Measurements from ENCODE around the gene LAMB3. TPM values are rescaled to one million over a fixed set of nuclear protein-coding genes. Genes with fewer than 3 reads are reported as not detected.
A peak's percentile ranks its signal among the peaks of the same experiment; 100 is the strongest.
"Not testable (repeated sequence)": the region's sequence is repeated elsewhere in the genome, so short reads cannot be mapped to it uniquely, and the experiment has no call there.

The LAMB3 gene
- total RNA-seq = 10 to 100 TPM; 43.7 to 92.8 TPM

DNA sequence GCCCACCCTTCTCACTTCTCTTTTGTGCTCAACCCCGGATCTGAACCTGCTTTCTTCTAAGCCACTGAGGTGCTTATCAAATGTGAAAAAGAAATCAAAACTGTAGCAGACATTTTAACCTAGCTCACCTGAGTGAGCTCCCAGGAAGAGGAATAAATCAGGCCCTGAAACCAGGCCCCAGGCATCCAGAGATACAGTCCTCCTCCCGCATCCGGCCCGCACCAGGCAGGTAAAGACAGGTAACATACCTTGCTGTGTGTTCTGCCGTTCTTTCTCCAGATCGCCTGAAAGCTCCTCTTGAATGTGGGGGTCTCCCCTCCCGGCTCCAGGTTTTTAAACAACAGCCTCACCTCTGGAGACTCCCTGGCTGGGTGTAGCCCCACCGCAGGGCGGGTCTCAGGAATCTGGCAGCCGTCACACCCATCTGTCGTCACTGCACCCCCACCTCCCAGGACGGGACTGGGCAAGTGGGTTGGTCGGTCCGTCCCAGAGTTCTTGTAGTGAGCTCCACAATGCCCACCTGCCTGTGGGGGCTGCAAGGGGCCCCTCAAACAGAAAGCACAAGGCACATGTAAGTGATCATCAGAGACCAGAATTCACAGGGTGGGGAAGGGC is at the start of gene LAMB3:
TSS of gene LAMB3 (minus strand) at position 305 of the 615 bp plus-strand sequence. CDS start 1,481 bp downstream, outside the sequence.
- Histone ChIP-seq H3K27me3 (replicated peaks; ENCODE audit: insufficient read depth) (no peaks in the 10 kb centered on the region), H3K4me1 (replicated peaks) (no peaks in the 10 kb centered on the region), H3K27ac (peak within 1 kb of the TSS; percentile 76 to 79), H3K36me3 (no peaks in the 10 kb centered on the region), H3K4me3 (peak within 1 kb of the TSS; percentile 4 to 19), H3K9me3 (no peaks in the 10 kb centered on the region)
- TF ChIP-seq POLR2AphosphoS5 (IDR thresholded peaks at IDR 0.05) (peak; percentile 58), POLR2A (IDR thresholded peaks at IDR 0.05) (peak; percentile 70)
- TF ChIP-seq, protein P1, sequence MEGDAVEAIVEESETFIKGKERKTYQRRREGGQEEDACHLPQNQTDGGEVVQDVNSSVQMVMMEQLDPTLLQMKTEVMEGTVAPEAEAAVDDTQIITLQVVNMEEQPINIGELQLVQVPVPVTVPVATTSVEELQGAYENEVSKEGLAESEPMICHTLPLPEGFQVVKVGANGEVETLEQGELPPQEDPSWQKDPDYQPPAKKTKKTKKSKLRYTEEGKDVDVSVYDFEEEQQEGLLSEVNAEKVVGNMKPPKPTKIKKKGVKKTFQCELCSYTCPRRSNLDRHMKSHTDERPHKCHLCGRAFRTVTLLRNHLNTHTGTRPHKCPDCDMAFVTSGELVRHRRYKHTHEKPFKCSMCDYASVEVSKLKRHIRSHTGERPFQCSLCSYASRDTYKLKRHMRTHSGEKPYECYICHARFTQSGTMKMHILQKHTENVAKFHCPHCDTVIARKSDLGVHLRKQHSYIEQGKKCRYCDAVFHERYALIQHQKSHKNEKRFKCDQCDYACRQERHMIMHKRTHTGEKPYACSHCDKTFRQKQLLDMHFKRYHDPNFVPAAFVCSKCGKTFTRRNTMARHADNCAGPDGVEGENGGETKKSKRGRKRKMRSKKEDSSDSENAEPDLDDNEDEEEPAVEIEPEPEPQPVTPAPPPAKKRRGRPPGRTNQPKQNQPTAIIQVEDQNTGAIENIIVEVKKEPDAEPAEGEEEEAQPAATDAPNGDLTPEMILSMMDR (IDR thresholded peaks at IDR 0.05) = no peak
- intact Hi-C loops (cut with DNase I) = no loop called here
- WGBS = 46% methylated on average over 13 of the region's 14 CpGs
- DNase-seq (ENCODE audit: low spot score) = peak; percentile 79

- DNase-seq (ENCODE audit: low spot score); intact Hi-C loops (cut with DNase I); H3K9me3 ChIP-seq; H3K4me1 ChIP-seq (replicated peaks); H3K36me3 ChIP-seq; H3K27me3 ChIP-seq (replicated peaks; ENCODE audit: insufficient read depth); H3K4me3 ChIP-seq; H3K27ac ChIP-seq: not testable (repeated sequence)
These were observed 48.5 kb upstream of the LAMB3 start for GRCh38 chr1:209700686-209701085.

- H3K4me1 ChIP-seq (replicated peaks) = no peaks in the 10 kb centered on the region
- H3K27me3 ChIP-seq (replicated peaks; ENCODE audit: insufficient read depth) = no peaks in the 10 kb centered on the region
- H3K4me3 ChIP-seq = no peak overlapping the region
- TF ChIP-seq, protein P1 (IDR thresholded peaks at IDR 0.05) = no peak
- TF ChIP-seq POLR2AphosphoS5 (IDR thresholded peaks at IDR 0.05) = no peak
- TF ChIP-seq POLR2A (IDR thresholded peaks at IDR 0.05) = no peak
- no peaks in the 10 kb centered on the region for H3K36me3 ChIP-seq
- H3K9me3 ChIP-seq = no peaks in the 10 kb centered on the region
- 90% methylated on average over 3 of the region's 3 CpGs for WGBS
- intact Hi-C loops (cut with DNase I) = no loop called here
- no peak overlapping the region for H3K27ac ChIP-seq
- no peak for DNase-seq (ENCODE audit: low spot score)
These were observed 44.9 kb upstream of the LAMB3 start for GRCh38 chr1:209697126-209697525.

DNA sequence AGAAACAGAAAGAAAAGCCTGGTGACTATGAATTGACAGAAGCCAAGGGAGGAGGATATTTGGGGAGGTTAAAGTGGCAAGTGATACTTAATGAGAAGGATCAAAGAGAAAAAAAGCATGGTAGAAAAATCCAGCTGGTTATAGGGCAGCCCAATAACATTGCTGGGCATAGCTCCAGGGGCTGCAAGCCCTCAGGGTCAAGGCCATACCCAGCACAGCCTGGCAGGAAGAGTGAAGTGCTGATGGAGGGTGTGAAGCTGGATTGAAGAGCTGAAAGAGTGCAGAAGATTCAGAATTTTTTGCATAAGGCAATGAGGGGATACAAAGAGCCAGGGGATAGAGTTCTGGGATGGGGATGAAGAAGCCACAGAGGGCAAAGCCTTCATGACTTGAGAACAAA is 44.4 kb upstream of the LAMB3 start:
- Histone ChIP-seq H3K36me3 (no peaks in the 10 kb centered on the region), H3K9me3 (no peaks in the 10 kb centered on the region), H3K27me3 (replicated peaks; ENCODE audit: insufficient read depth) (no peaks in the 10 kb centered on the region), H3K27ac (no peak overlapping the region), H3K4me1 (replicated peaks) (no peaks in the 10 kb centered on the region), H3K4me3 (no peak overlapping the region)
- intact Hi-C loops (cut with DNase I) = no loop called here
- TF ChIP-seq POLR2AphosphoS5 (IDR thresholded peaks at IDR 0.05) (no peak), POLR2A (IDR thresholded peaks at IDR 0.05) (no peak)
- TF ChIP-seq, protein P1 (IDR thresholded peaks at IDR 0.05) = no peak
- no peak for DNase-seq (ENCODE audit: low spot score)

DNA sequence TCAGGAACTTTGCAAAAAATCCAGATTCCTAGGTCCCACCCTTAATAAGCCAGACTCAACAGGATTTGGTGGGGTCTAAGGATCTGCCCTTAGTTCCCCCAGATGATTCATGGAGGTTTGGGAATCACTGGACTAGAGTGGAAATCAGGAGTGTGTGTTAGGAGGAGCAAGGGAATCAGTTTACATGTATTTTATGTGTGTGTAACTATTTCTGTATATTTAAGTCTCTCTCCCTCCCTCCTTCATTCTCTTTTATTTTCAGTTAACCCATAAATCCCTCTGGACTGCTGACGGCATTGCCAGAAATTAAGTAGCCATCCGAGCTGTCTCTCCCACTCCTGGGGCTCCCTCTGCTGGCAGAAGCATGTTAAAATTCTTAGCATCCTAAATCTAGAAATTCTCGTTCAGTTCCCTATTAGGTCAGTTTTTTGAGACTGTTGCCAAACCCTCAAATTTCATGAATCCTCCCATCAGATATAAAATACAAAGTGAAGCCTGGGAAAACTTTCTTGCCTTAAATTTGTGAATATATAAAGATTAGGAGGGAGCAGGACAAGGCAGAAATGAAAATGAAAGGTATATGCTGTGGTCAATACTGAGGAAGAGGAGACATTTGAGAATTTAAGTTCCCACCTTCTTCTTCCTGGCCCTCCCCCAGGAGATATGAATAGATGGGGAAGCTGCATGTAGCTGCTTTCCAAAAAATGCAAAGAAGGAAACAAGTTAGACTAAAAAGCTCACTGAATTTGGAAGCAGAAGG is 40.7 kb upstream of the LAMB3 start:
- TF ChIP-seq POLR2AphosphoS5 (IDR thresholded peaks at IDR 0.05) (peak; percentile 62), POLR2A (IDR thresholded peaks at IDR 0.05) (no peak)
- TF ChIP-seq, protein P1 (IDR thresholded peaks at IDR 0.05) = peak; percentile 73 to 90 (median 86)
- Histone ChIP-seq H3K27me3 (replicated peaks; ENCODE audit: insufficient read depth) (no peaks in the 10 kb centered on the region), H3K9me3 (no peaks in the 10 kb centered on the region), H3K4me3 (no peak overlapping the region), H3K27ac (peak overlapping the region in 1 of 2 donors; percentile 16), H3K4me1 (replicated peaks) (no peaks in the 10 kb centered on the region), H3K36me3 (no peaks in the 10 kb centered on the region)
- peak; percentile 76 for DNase-seq (ENCODE audit: low spot score)
- WGBS = 0% methylated on average over 3 of the region's 3 CpGs
- intact Hi-C loops (cut with DNase I) = loop anchor here (2.0 to 5.0 kb wide), 3 partner anchors 54 to 116 kb away; no protein-coding TSS in a partner anchor
